OCI-LY7 (cell line): Measurements from ENCODE around the gene NPNT.

ENCODE experiments used
- EZH2phosphoT487 ChIP-seq: fragments of 200-600 bp; sonication (generic); IDR thresholded peaks from 2 replicates; pipeline ENCODE4 v1.6.1; 2018; ENCODE audit warnings: low read depth, borderline replicate concordance, mild to moderate bottlenecking, mixed run types, antibody characterized with exemption, low read length, moderate library complexity, mixed read lengths
- TF ChIP-seq, protein P1 (sequence below): fragments of 200-600 bp; sonication (generic); conservative IDR thresholded peaks from 2 replicates; pipeline ENCODE4 v1.5.1; 2014; ENCODE audit warnings: mild to moderate bottlenecking, antibody characterized with exemption, low read length, moderate library complexity, mixed read lengths

DNA sequence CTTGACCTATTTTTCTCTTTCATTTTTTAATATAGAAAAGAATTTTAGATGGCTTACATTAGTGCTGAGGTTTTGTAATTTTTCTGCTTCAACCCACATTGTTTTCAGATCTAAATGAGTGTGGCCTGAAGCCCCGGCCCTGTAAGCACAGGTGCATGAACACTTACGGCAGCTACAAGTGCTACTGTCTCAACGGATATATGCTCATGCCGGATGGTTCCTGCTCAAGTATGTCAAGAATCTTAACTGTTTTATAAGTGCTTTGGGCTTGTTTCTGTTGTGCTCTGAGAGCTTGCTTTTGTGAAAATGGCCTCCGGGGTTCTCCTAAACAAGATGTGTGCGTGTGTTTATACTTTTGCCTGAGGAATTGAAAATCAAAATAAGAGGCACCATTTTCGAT, 41.6 kb downstream of the NPNT start:
- no peak for TF ChIP-seq EZH2phosphoT487
- TF ChIP-seq, protein P1, sequence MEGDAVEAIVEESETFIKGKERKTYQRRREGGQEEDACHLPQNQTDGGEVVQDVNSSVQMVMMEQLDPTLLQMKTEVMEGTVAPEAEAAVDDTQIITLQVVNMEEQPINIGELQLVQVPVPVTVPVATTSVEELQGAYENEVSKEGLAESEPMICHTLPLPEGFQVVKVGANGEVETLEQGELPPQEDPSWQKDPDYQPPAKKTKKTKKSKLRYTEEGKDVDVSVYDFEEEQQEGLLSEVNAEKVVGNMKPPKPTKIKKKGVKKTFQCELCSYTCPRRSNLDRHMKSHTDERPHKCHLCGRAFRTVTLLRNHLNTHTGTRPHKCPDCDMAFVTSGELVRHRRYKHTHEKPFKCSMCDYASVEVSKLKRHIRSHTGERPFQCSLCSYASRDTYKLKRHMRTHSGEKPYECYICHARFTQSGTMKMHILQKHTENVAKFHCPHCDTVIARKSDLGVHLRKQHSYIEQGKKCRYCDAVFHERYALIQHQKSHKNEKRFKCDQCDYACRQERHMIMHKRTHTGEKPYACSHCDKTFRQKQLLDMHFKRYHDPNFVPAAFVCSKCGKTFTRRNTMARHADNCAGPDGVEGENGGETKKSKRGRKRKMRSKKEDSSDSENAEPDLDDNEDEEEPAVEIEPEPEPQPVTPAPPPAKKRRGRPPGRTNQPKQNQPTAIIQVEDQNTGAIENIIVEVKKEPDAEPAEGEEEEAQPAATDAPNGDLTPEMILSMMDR, result no peak
